Muscle layer of duodenum (tissue), 2 donors: Measurements from ENCODE around the gene INTS7.
"Not testable (repeated sequence)": the region's sequence is repeated elsewhere in the genome, so short reads cannot be mapped to it uniquely, and the experiment has no call there.

ENCODE experiments used
- H3K27ac ChIP-seq: one replicate; pipeline ENCODE4 v1.7.0; 2013; ENCODE audit warnings: mild to moderate bottlenecking, low read length
- H3K27me3 ChIP-seq: one replicate; pipeline ENCODE4 v1.7.0; 2013; ENCODE audit warnings: low read depth, mild to moderate bottlenecking, control low read depth, low read length
- H3K36me3 ChIP-seq, 2 donors: one replicate each; pipeline ENCODE4 v1.7.0; 2013; ENCODE audit warnings: low read length in 2 of 2, control low read depth in 1 of 2, mild to moderate bottlenecking in 1 of 2; ENCODE audit not compliant: insufficient read depth in 2 of 2, control insufficient read depth in 1 of 2
- H3K4me1 ChIP-seq, 2 donors: one replicate each; pipeline ENCODE4 v1.7.0; 2013; ENCODE audit warnings: low read length in 2 of 2, mild to moderate bottlenecking in 2 of 2, control low read depth in 1 of 2, moderate library complexity in 1 of 2; ENCODE audit not compliant: insufficient read depth in 2 of 2, control insufficient read depth in 1 of 2
- H3K4me3 ChIP-seq, 2 donors: one replicate each; pipeline ENCODE4 v1.7.0; 2013; ENCODE audit warnings: low read length in 2 of 2, low read depth in 1 of 2, mild to moderate bottlenecking in 1 of 2
- H3K9me3 ChIP-seq, 2 donors: one replicate each; pipeline ENCODE4 v1.7.0; 2013; ENCODE audit warnings: low read length in 2 of 2, control low read depth in 1 of 2, mild to moderate bottlenecking in 1 of 2; ENCODE audit not compliant: control insufficient read depth in 1 of 2
- donor health status: healthy.

INTS7 gene

DNA sequence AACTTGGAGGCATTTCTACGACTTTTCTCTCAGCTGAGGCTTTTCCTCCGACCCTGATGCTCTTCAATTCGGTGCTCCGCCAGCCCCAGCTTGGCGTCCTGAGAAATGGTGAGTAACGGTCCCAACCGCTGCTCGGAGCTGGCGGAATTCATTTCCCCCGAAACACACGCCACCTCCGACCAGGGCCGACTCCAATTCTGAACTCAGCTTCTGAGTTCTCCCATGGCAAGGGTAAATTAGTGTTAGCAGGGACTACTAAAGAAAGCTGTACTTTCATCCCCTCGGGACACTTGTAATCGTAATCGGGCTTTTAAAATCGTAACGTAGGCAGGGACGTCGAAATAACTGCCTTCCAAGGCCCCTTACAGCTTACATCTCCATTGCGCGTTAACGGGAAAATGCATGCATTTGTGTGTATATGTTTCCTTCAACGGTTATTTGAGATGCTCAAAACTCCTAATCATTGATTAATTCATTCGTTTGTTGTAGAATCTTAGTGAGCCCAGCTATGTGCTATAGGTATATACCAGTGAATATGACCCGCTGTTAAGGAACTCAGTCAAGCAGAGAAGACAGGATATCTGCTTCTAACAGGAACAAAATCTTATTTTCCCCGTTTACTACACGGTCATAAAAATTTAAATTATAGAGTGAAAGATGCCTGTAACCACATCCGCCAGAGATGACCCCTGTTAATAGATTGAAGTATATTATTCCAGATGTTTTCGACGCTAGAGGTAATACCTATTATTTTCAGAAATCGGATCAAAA, 663 bp upstream of the INTS7 start:
- H3K27me3 ChIP-seq: no peaks in the 10 kb centered on the region
- peak overlapping the region; percentile 69 to 88 for H3K4me3 ChIP-seq
- no peaks in the 10 kb centered on the region for H3K9me3 ChIP-seq
- no peaks in the 10 kb centered on the region for H3K36me3 ChIP-seq
- H3K27ac ChIP-seq: no peak overlapping the region
- peaks cover 2 to 13% of the 10 kb centered on the region in 2 donors for H3K4me1 ChIP-seq

DNA sequence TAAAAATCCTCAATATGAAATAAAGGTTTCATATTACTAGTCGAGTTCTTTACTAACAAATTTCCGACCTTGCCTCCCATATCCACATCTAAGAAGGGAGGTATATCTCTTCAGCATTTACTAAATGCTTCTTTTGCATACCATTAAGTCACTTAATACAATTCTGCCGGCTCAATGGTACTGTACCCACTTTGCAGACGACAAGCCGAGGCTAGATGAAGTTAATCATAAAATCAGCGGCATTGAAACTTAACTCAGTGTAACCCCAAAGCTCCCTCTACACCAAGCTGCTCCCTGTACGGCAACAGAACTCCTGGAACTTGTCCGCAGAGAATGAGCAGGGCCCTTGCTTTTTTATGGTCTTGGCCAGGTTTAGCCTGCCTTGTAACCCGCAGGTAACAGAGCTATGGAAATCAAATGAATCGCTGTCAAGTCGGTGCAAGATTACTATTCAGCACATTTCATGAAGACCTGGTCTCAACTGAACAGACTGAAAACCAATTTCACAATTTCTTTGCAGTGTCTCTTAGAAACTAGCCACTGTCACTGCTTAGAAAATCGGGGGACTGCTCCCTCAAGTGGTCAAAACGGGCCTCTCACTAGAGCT, 738 bp downstream of the INTS7 start:
- Histone ChIP-seq H3K36me3 (no peaks in the 10 kb centered on the region), H3K4me1 (peaks cover 0 to 13% of the 10 kb centered on the region in 2 donors), H3K9me3 (no peaks in the 10 kb centered on the region), H3K27ac (peak overlapping the region; percentile 89), H3K27me3 (no peaks in the 10 kb centered on the region), H3K4me3 (peak overlapping the region; percentile 69 to 88)

DNA sequence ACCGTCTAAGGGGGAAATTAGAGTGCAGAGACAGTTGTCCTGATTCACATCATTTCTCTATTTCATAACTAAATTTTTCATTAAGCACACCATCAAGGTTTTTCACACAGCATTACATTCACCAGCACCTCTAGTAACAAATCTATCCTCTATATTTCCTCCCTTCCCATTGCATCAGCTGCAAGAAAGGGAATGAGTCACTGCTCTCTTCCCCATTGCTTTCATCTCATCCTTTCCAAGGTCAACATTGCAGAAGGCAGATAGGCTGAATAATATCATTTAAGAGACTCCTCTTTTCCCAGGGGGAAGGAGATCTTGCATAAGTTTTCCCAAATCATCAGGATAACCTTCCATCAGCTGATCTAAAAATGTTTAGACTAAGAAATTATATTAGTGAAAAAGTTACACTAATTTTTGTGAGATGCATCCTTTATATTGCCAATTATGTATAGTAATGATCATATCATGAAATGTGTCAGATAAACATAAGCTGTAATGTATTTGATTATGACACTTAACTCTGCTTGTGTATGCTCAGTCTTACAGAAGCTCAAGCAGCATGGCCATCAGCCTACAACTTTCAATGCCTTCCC, 4.3 kb downstream of the INTS7 start:
- Histone ChIP-seq H3K27me3 (no peaks in the 10 kb centered on the region), H3K9me3 (no peaks in the 10 kb centered on the region), H3K36me3 (no peaks in the 10 kb centered on the region), H3K27ac (no peak overlapping the region), H3K4me1 (peaks cover 0 to 10% of the 10 kb centered on the region in 2 donors), H3K4me3 (no peak overlapping the region)

DNA sequence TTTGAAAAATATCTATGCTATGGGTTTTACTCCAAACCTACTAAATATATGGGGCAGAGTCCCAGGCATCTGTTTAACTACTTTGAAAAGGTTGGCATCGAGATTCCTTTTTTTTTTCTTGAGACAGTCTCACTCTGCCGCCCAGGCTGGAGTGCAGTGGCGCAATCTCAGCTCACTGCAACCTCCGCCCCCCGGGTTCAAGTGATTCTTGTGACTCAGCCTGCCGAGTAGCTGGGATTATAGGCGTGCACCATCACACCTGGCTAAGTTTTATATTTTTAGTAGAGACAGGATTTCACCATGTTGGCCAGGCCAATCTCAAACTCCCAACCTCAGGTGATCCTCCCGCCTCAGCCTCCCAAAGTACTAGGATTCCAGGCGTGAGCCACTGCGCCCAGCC, 7.6 kb downstream of the INTS7 start:
- not testable (repeated sequence) for H3K36me3 ChIP-seq, H3K27me3 ChIP-seq, H3K9me3 ChIP-seq, H3K4me1 ChIP-seq, H3K4me3 ChIP-seq, H3K27ac ChIP-seq

DNA sequence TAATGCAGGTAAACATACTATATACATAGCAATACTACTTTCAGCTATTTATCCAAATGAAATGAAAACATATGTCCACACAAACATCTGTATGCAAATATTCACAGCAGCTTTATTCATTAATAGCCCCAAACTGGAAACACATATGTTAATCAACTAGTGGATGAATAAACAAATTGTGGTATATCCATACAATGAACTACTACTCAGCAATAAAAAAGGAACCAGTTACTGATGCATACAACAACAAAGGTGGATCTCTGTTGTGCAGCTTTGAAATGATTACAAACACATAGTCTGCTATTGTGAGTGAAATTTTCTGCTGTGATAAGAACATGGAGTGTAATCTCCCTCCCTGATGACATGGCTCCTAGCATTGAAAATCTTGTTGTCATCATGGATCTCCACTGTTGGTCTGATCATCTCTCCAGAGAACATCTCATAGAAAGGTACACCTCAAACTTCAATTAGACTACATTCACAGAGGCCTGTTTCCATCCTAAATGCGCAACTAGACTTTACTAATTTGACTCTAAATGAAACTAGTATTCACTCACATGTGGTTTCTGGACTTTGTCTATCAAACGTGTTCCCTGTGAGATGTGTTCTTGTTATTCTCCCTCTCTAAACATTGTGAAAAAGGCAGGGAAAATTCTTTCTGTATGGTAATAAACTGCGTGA, 10.7 kb downstream of the INTS7 start:
- Histone ChIP-seq H3K9me3 (no peaks in the 10 kb centered on the region), H3K4me1 (no peaks in the 10 kb centered on the region), H3K4me3 (no peak overlapping the region), H3K27ac (no peak overlapping the region), H3K27me3 (no peaks in the 10 kb centered on the region), H3K36me3 (no peaks in the 10 kb centered on the region)

DNA sequence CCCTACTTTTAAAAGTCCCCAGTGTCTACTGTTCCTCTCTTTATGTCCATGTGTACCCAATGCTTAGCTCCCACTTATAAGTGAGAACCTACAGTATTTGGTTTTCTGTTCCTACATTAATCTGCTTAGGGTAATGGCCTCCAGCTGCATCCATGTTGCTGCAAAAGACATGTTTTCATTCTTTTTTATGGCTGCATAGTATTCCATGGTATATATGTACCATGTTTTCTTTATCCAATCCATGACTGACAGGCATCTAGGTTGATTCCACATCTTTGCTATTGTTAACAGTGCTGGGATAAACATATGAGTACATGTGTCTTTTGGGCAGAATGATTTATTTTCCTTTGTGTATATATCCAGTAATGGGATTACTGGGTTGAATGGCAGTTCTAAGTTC, 12.4 kb downstream of the INTS7 start:
- not testable (repeated sequence) for H3K36me3 ChIP-seq, H3K27me3 ChIP-seq, H3K4me3 ChIP-seq, H3K9me3 ChIP-seq, H3K27ac ChIP-seq, H3K4me1 ChIP-seq

DNA sequence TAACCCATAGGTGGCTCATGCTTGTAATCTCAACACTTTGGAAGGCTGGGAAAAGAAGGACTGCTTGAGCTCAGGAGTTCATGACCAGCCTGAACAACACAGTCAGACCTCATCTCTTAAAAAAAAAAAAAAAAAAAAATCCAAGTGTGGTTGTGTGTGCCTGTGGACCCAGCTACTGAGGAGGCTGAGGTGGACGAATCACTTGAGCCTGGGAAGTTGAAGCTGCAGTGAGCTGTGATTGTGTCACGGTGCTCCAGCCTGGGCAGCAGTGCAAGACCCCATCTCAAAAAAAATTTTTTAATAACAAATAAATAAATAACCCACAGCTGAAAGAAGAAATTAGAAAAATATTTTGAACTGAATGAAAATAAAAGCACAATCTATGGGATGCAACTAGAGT, 13.8 kb downstream of the INTS7 start:
- H3K36me3 ChIP-seq: no peaks in the 10 kb centered on the region
- no peaks in the 10 kb centered on the region for H3K9me3 ChIP-seq
- no peak overlapping the region for H3K4me3 ChIP-seq
- H3K27me3 ChIP-seq: no peaks in the 10 kb centered on the region
- H3K4me1 ChIP-seq: no peaks in the 10 kb centered on the region
- no peak overlapping the region for H3K27ac ChIP-seq

DNA sequence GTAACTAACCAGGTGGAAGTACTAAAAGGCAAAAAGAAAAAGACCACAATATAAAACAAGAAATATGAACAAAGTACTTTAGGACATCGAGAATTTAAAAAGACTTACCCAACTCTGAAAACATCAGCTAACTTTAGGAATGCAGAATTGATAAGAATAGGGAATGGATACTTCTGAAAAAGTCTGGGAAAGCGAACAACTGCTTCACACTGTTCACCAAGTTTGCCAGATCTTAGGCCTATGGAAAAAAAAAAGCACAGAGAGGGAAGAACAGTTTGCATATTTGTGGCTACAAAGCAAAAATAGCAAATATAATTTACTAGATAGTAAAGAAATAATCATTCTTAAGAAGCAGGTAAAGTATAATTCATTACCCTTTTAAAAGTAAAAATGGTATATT, 14.4 kb downstream of the INTS7 start:
- H3K4me3 ChIP-seq: no peak overlapping the region
- H3K27ac ChIP-seq: no peak overlapping the region
- H3K4me1 ChIP-seq: no peaks in the 10 kb centered on the region
- H3K36me3 ChIP-seq: no peaks in the 10 kb centered on the region
- H3K9me3 ChIP-seq: no peaks in the 10 kb centered on the region
- H3K27me3 ChIP-seq: no peaks in the 10 kb centered on the region

DNA sequence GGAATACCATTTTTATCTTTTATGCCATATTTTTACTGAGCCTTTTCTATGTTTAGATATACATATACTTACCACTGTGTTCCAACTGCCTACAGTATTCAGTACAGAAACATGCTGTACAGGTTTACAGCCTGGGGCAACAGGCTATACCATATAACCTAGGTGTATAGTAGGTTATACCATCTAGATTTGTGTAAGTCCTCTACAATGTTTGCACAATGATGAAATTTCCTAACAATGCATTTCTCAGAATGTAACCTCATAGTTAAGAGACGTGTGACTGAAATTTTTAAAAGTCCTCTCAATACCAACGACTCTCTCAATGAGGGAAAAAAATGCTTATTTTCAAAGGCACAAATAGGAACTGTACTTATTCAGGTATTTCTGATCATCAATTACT, 21.7 kb downstream of the INTS7 start:
- Histone ChIP-seq H3K9me3 (no peaks in the 10 kb centered on the region), H3K36me3 (no peaks in the 10 kb centered on the region), H3K4me3 (no peak overlapping the region), H3K27me3 (no peaks in the 10 kb centered on the region), H3K27ac (no peak overlapping the region), H3K4me1 (no peaks in the 10 kb centered on the region)

DNA sequence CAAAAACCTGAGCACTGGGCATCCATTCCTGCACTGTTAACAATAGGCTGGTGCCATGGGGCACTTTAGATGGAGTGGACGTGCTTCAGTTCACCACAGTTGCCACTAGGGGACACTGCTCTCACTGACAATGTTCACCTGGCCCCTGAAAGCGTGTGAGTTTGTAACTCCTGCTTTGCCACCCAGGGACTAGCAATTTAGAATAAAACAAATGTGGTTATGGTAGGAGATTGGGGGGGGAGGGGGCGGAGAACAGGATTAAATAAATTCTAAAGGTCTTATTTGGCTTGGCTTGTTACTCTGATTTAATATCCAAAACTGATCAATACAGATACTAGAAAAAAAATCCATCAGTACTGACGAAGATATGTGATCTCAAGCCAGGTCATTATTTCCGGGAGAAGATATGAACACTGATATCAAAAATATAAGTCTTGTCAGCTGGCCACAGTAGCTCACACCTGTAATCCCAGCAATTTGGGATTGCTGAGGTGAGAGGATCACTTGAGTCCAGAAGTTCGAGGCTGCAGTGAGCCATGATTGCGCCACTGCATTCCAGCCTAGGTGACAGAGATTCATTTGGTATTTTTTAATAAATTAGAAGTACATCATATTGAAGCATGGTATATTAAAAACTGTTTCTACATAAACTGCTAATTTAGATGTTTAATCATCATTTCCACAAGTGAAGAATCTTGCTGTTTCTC, 23.2 kb downstream of the INTS7 start:
- H3K9me3 ChIP-seq: no peaks in the 10 kb centered on the region
- H3K27me3 ChIP-seq: no peaks in the 10 kb centered on the region
- no peak overlapping the region for H3K27ac ChIP-seq
- no peaks in the 10 kb centered on the region for H3K4me1 ChIP-seq
- no peak overlapping the region for H3K4me3 ChIP-seq
- H3K36me3 ChIP-seq: peaks cover 0 to 4% of the 10 kb centered on the region in 2 donors

DNA sequence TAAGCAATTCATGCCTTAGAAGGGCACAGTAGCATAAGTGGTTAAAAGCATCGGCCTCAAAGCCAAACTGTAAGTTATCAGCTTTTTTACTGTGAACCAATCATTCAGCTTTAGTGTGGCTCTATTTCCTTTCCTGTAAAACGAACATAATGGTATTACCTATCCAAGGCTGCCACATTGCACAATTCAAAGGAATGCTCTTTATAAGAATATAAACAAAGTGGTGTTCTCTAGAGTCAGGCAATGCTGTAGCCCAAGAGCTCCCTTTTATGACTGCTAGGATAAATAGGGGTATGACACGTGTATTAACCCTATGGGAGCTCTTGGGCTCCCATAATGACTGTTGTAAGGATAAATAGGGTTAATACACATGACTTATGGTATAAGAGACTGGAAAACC, 25.4 kb downstream of the INTS7 start:
- Histone ChIP-seq H3K4me3 (no peak overlapping the region), H3K4me1 (no peaks in the 10 kb centered on the region), H3K27ac (no peak overlapping the region), H3K27me3 (no peaks in the 10 kb centered on the region), H3K9me3 (no peaks in the 10 kb centered on the region), H3K36me3 (peaks cover 3 to 4% of the 10 kb centered on the region in 2 donors)
